HEK293 (cell line): ENCODE measurements around the gene CCT6B.
A peak's percentile ranks its signal among the peaks of the same experiment; 100 is the strongest.

Experiments
- AEBP2 ChIP-seq: fragments of 450-650 bp; formaldehyde crosslinking; IDR thresholded peaks from 2 replicates; pipeline ENCODE4 v1.5.1; 2016; ENCODE audit warnings: missing biosample characterization, missing genetic modification characterization, borderline replicate concordance
- ATF2 ChIP-seq: fragments of 450-650 bp; formaldehyde crosslinking; IDR thresholded peaks from 2 replicates; pipeline ENCODE4 v1.5.1; 2016; ENCODE audit warnings: missing biosample characterization, missing genetic modification characterization, low read depth
- EGR2 ChIP-seq: fragments of 450-650 bp; formaldehyde crosslinking; IDR thresholded peaks from 2 replicates; pipeline ENCODE4 v1.5.1; 2016; ENCODE audit warnings: low read depth, missing biosample characterization, missing genetic modification characterization
- MYNN ChIP-seq: fragments of 450-650 bp; formaldehyde crosslinking; IDR thresholded peaks from 2 replicates; pipeline ENCODE4 v1.5.1; 2016; ENCODE audit warnings: missing biosample characterization, missing genetic modification characterization, borderline replicate concordance
- SP2 ChIP-seq: fragments of 450-650 bp; formaldehyde crosslinking; IDR thresholded peaks from 2 replicates; pipeline ENCODE4 v1.5.1; 2016; ENCODE audit warnings: missing biosample characterization, missing genetic modification characterization
- TCF7L2 ChIP-seq: IDR thresholded peaks from 2 replicates; pipeline ENCODE4 v1.6.1; 2011; ENCODE audit warnings: low read depth, mild to moderate bottlenecking, inconsistent platforms, low read length, moderate library complexity, borderline replicate concordance
- YY1 ChIP-seq: fragments of 450-650 bp; formaldehyde crosslinking; IDR thresholded peaks from 2 replicates; pipeline ENCODE4 v1.5.1; 2018; ENCODE audit warnings: missing biosample characterization, missing genetic modification characterization
- ZBTB1 ChIP-seq: fragments of 450-650 bp; formaldehyde crosslinking; IDR thresholded peaks from 2 replicates; pipeline ENCODE4 v1.5.1; 2016; ENCODE audit warnings: missing biosample characterization, missing genetic modification characterization
- ZBTB21 ChIP-seq: fragments of 450-650 bp; formaldehyde crosslinking; IDR thresholded peaks from 2 replicates; pipeline ENCODE4 v1.5.1; 2017; ENCODE audit warnings: missing biosample characterization, missing genetic modification characterization
- ZBTB48 ChIP-seq: fragments of 450-650 bp; formaldehyde crosslinking; IDR thresholded peaks from 2 replicates; pipeline ENCODE4 v1.5.1; 2016; ENCODE audit warnings: missing biosample characterization, missing genetic modification characterization
- ZNF175 ChIP-seq: fragments of 450-650 bp; formaldehyde crosslinking; IDR thresholded peaks from 2 replicates; pipeline ENCODE4 v1.5.1; 2016; ENCODE audit warnings: missing biosample characterization, missing genetic modification characterization
- ZNF239 ChIP-seq: fragments of 450-650 bp; formaldehyde crosslinking; IDR thresholded peaks from 2 replicates; pipeline ENCODE4 v1.5.1; 2016; ENCODE audit warnings: missing biosample characterization, missing genetic modification characterization
- ZNF26 ChIP-seq: fragments of 450-650 bp; formaldehyde crosslinking; IDR thresholded peaks from 2 replicates; pipeline ENCODE4 v1.5.1; 2016; ENCODE audit warnings: missing biosample characterization, missing genetic modification characterization
- ZNF292 ChIP-seq: fragments of 450-650 bp; formaldehyde crosslinking; IDR thresholded peaks from 2 replicates; pipeline ENCODE4 v1.5.1; 2016; ENCODE audit warnings: low read depth, missing biosample characterization, missing genetic modification characterization, borderline replicate concordance
- ZNF311 ChIP-seq: fragments of 450-650 bp; formaldehyde crosslinking; IDR thresholded peaks from 2 replicates; pipeline ENCODE4 v1.5.1; 2017; ENCODE audit warnings: missing biosample characterization, missing genetic modification characterization, borderline replicate concordance
- ZNF335 ChIP-seq: fragments of 450-650 bp; formaldehyde crosslinking; conservative IDR thresholded peaks from 2 replicates; pipeline ENCODE4 v1.5.1; 2016; ENCODE audit warnings: missing biosample characterization, missing genetic modification characterization
- ZNF37A ChIP-seq: fragments of 450-650 bp; IDR thresholded peaks from 2 replicates; pipeline ENCODE4 v1.5.1; 2018; ENCODE audit warnings: missing biosample characterization, missing genetic modification characterization
- ZNF426 ChIP-seq: fragments of 450-650 bp; formaldehyde crosslinking; IDR thresholded peaks from 2 replicates; pipeline ENCODE4 v1.5.1; 2017; ENCODE audit warnings: missing biosample characterization, missing genetic modification characterization, mild to moderate bottlenecking, inconsistent platforms, moderate library complexity
- ZNF514 ChIP-seq: fragments of 450-650 bp; formaldehyde crosslinking; IDR thresholded peaks from 2 replicates; pipeline ENCODE4 v1.5.1; 2016; ENCODE audit warnings: missing biosample characterization, missing genetic modification characterization
- ZNF518A ChIP-seq: fragments of 450-650 bp; formaldehyde crosslinking; conservative IDR thresholded peaks from 2 replicates; pipeline ENCODE4 v1.5.1; 2016; ENCODE audit warnings: low read depth, missing biosample characterization, missing genetic modification characterization
- ZNF529 ChIP-seq: fragments of 450-650 bp; formaldehyde crosslinking; IDR thresholded peaks from 2 replicates; pipeline ENCODE4 v1.5.1; 2017; ENCODE audit warnings: missing genetic modification characterization, missing biosample characterization; ENCODE audit not compliant: insufficient replicate concordance
- ZNF558 ChIP-seq: fragments of 450-650 bp; formaldehyde crosslinking; IDR thresholded peaks from 2 replicates; pipeline ENCODE4 v1.5.1; 2016; ENCODE audit warnings: missing biosample characterization, missing genetic modification characterization
- ZNF600 ChIP-seq: fragments of 450-650 bp; formaldehyde crosslinking; IDR thresholded peaks from 2 replicates; pipeline ENCODE4 v1.5.1; 2016; ENCODE audit warnings: missing biosample characterization, missing genetic modification characterization
- ZNF621 ChIP-seq: fragments of 450-650 bp; formaldehyde crosslinking; IDR thresholded peaks from 2 replicates; pipeline ENCODE4 v1.5.1; 2017; ENCODE audit warnings: missing biosample characterization, missing genetic modification characterization
- ZNF629 ChIP-seq: fragments of 450-650 bp; formaldehyde crosslinking; IDR thresholded peaks from 2 replicates; pipeline ENCODE4 v1.5.1; 2017; ENCODE audit warnings: missing biosample characterization, missing genetic modification characterization
- ZNF664 ChIP-seq: fragments of 450-650 bp; formaldehyde crosslinking; IDR thresholded peaks from 2 replicates; pipeline ENCODE4 v1.5.1; 2016; ENCODE audit warnings: missing biosample characterization, missing genetic modification characterization
- ZNF670 ChIP-seq: fragments of 450-650 bp; formaldehyde crosslinking; IDR thresholded peaks from 2 replicates; pipeline ENCODE4 v1.5.1; 2016; ENCODE audit warnings: missing biosample characterization, missing genetic modification characterization, low read depth
- ZSCAN30 ChIP-seq: fragments of 450-650 bp; IDR thresholded peaks from 2 replicates; pipeline ENCODE4 v1.5.1; 2018; ENCODE audit warnings: missing biosample characterization, mild to moderate bottlenecking, missing genetic modification characterization, moderate library complexity
- ZXDB ChIP-seq: fragments of 450-650 bp; formaldehyde crosslinking; IDR thresholded peaks from 2 replicates; pipeline ENCODE4 v1.5.1; 2016; ENCODE audit warnings: missing biosample characterization, missing genetic modification characterization

Gene CCT6B

GRCh38 chr17:34981538-34982241, 20.4 kb upstream of the CCT6B start (continued):
- TF ChIP-seq AEBP2 (tag by site-specific recombination) (peak; percentile 68; the same call in 1 of the 2 replicates), ZBTB1 (tag by site-specific recombination) (peak; percentile 95), ZBTB21 (tag by site-specific recombination) (peak; percentile 94), ZSCAN30 (tag by site-specific recombination) (peak; percentile 98), ZNF514 (tag by site-specific recombination) (no peak), ZNF26 (tag by site-specific recombination) (no peak), ZNF518A (tag by site-specific recombination) (peak; percentile 59), ZNF311 (tag by site-specific recombination) (no peak), TCF7L2 (peak; percentile 99), ZNF558 (tag by site-specific recombination) (peak; percentile 83), ZNF239 (tag by site-specific recombination) (no peak), ZNF600 (tag by site-specific recombination) (no peak), ZNF426 (peak; percentile 26), ZBTB48 (tag by site-specific recombination) (no peak), ZXDB (tag by site-specific recombination) (no peak; the same call in none of the 2 replicates), EGR2 (tag by site-specific recombination) (no peak), ZNF292 (tag by site-specific recombination) (no peak), ZNF670 (tag by site-specific recombination) (no peak), YY1 (tag by site-specific recombination) (peak; percentile 82; the same call in 1 of the 2 replicates), ZNF335 (peak; percentile 73), ZNF529 (peak; percentile 66), ZNF664 (tag by site-specific recombination) (peak; percentile 89), ATF2 (tag by site-specific recombination) (peak; percentile 97), SP2 (tag by site-specific recombination) (peak; percentile 34; the same call in 1 of the 2 replicates), ZNF621 (no peak), ZNF175 (no peak), MYNN (tag by site-specific recombination) (peak; percentile 13; the same call in 1 of the 2 replicates), ZNF629 (tag by site-specific recombination) (peak; percentile 99), ZNF37A (tag by site-specific recombination) (0 out of 2 replicates have a peak, but pooled peaks have one; percentile 7)
